Activated CD8-positive, alpha-beta memory T cell treated with anti-CD3 and anti-CD28 coated beads, Interleukin-2, amount 50 U/mL, for 48 hours (primary cell): ENCODE data around the gene SHISA5.
"Not testable (repeated sequence)": the region's sequence is repeated elsewhere in the genome, so short reads cannot be mapped to it uniquely, and the experiment has no call there.

Source experiments
- DNase-seq: peaks from one replicate; pipeline ENCODE4 v3.0.0-alpha.2; 2020

The SHISA5 gene

DNA sequence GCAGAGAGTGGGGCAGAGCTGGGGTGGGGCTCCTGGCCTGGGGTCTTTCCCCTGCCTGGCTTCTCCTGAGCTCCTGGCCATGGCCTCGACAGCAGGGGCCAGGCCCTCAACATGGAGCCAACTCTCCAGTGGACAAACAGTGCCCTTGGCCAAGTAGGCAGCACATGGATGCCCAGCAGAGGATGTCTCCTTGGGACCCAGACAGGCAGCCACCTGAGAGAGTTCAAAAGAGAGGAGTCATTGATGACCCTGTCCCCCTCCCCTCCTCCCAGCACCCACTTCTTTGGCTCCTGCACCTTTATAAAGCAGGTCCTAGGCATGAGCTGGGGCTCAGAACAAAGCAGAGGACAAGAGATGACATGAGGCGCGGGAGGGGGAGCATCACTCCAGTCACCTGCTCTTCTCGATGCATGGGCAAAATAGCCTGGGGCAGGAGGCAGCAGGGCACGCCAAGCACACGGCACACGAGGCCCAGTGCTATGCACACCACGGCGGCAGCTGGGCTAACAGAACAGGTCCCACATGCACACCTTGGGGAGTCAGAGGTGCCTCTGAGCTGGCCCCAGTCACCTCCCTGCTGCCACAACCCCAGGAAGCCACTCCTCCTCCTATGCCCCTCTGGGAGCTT is 27.4 kb downstream of the SHISA5 start:
- no peak for DNase-seq

DNA sequence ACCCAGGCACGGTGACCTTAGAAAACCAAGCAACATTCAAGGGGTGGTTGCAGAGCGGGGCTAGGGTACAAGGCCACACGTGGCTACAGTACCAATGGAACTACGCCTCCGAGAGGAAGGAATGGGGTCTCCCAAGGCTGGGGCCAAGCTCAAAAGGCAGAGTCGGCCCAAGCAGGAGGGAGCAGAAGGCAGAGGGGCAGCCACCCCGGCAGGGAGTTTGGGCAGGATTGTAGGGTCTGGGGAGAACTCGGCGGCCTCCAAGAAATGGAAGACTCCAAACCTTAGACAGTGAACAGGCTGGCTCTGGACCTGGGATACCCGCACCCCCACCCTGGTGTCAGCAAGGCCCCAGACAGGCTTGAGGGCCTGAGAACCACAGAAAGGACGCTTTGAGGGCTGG is 28.8 kb downstream of the SHISA5 start:
- DNase-seq = no peak

DNA sequence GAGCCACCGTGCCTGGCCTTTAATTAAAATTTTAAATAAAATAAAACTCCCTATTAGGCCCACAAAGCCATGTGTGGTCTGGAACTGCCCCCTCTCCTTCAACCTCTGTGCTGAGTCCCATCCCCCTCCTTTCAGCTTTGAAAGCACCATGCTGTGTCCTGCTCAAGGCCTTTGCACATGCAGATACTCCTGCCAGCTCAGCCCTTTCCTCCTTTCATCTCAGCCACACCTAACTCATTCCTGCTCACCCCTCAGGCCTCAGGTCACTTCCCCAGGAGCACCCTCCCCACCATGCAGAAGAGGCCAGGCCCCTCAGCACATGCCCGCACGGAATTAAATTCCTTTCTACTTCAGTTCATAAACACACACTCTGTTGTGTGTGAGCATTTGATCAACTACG is 29.4 kb downstream of the SHISA5 start:
- DNase-seq = no peak

DNA sequence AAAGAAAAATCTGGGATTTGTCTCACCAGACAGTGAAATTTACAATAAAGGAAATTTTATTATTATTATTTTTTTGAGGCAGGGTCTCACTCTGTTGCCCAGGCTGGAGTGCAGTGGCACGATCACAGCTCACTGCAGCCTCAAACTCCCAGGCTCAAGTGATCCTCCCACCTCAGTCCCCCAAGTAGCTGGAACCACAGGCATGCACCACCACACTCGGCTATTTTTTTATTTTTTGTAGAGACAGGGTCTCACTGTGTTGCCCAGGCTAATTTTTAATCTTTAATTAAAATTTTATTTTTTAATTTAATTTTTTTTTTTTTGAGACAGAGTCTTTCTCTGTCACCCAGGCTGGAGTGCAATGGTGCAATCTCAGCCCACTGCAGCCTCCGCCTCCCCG is 29.9 kb downstream of the SHISA5 start:
- not testable (repeated sequence) for DNase-seq

DNA sequence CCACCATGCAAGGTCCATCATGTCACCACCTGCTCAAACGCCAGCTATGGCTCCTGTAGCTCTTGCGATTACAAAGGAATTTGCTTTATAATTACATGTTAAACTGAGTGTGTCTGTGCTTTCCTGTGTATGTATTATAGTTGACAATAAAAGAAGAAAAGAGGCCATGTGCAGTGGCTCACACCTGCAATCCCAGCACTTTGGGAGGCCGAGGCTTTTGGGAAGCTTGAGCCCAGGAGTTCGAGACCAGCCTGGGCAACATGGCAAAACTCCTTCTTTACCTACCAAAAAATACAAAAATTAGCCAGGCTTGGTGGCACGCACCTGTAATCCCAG is 30.4 kb downstream of the SHISA5 start:
- no peak for DNase-seq

DNA sequence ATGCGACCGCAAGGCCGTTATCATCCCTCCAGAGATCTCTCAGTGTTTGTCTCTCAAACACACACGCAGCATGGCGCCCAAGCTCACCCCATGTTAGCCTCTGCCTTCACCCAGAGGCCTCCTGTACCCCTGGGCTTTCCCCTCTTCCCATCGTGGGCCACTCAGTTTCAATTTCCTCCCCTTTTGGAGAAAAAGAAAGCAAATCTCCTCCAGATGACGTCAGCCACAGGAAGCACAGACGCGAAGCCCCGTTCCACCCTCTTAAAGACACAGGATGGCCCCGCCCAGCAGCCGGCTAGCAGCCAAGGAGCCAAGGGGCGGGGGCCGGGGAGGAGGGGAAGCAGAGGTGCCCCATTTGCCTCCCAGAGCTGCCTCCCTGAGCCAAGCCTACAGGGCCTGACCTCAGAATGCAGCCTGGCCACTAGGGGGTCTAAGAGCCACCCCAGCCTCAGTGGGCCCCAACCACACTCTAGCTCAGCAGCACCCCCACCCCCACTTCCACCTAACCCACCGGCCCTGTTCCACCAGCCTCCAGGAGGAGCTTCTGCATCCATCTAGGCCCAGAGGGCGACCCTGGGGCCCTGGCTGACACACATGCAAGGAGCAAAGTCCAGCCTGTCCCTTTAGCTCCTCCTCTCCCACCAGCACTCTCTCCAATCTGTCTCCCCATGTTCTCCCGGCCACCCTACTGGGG is 30.9 kb downstream of the SHISA5 start:
- peak; percentile 92 for DNase-seq

DNA sequence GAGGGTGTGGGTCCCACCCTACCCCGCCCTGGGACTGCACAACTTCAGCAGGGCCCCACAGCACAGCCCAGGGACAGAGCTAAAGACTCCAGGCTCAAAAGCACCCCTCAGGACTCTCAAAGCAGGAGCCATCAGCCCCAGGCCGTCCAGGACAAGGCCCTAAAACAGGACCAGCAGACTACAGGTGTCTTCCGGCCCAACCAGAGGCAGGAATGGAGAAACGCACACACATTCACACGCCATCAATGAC is 31.4 kb downstream of the SHISA5 start:
- DNase-seq = no peak

DNA sequence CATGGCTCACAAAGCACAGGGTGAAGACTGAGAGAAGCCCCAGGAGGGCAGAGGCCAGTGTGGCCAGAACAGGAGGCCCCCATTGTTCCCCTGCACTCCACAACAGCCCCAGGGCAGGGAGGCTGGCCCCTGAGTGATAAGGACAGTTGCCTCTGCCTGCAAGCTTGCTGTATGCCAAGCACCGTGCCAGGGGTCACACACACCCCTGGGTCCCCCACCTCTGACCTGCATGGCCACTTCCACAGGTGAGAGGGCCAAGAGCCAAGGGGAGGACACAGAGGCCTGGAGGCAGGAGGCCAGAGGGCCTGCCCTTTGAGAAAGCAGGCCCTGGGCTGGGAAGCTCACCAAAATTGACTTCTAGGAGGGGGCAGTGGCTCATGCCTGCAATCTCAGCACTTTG is 33.7 kb downstream of the SHISA5 start:
- DNase-seq = no peak

DNA sequence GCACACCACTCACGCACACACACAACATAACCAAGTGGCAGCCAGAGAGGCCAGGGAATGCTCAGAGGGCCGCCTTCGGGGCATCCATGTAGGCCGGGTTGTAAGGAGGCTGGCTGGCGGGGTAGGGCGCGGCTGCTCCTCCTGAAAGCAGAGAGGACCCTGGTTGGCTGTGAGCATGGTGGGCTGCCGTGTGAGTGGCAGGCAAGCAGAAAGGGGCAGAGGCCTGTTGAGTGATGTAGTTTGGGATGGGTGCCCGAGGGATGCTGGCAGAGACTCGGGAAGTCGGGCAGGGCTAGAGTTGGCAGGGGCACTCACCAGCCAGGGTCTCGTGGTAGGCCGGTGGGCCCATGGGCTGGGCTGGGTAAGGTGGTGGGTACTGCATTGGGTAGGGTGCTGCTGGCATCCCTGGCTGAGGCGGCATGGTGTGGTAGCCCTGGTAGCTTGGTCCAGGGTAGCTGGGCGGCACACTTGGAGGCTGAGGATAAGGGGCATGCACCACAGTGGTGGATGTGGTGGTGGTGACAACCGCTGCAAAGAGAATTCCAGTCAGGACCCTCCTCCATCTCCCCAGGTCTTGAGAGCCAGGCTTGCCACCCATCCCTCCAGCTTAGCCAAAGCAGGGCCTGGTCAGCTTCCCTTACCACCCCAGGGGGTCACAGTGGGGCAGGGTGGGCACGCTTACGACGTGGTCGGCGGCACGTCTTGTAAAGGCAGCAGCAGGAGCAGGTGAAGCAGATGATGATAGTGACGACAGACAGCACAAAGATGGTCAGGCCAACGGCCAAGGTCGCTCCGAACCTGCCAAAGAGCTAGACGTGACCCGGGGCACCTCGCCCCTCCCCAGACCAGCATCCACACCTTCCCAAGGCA is 34.7 kb downstream of the SHISA5 start:
- no peak for DNase-seq

DNA sequence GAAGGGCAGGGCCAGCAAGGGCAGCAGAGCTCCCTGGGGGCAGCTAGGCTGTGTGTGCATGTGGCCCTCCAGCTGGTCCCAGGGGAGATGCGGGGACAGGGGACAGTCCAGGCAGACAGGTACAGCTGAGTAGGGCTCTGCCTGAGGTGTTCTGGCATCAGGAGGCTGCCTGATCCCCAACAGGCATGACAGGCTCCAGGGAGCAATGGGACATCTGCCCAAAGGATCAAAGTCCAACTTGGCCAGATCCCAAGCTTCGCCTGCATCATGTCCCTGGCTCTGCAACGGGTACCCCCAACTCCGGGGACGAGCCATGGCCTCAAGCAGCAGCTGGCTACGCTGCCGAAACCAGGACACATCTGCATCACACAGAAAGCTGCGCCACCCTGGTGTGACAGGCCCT is 35.6 kb downstream of the SHISA5 start:
- DNase-seq = no peak

DNA sequence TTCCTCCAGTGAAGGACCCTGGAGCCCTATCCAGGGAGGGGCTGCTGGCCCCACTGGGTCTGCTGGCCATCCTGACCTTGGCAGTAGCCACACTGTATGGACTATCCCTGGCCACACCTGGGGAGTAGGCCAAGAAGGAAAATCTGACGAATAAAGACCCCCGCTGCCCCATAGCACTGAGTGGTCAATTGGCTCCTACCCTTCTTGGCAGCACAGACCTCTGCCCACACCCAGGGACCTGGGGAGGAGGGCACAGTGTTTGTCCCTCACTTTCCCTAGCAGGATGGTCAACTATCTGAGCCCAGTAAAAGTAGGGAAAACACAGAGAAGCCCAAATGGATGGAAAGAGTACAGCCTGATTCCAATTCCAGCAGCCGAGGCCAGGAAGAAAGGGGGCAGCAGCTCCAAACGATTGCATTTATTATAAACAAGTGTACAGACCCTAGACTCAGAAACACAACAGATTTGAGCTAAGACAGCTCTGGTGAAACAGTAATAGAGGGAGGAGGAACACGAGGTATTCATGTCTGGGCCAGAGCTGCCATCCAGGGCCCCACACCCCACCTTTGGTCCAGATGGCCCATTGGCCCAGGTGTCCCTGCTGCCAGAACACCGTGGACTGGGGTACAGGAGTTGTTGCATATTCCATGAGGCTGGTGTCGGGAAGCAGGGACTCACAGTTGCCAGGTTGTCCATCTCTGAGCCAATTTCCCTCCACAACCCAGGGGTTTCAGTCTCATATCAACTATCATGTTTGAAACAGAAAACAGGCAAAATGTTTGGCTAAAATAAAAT is 36.3 kb downstream of the SHISA5 start:
- no peak for DNase-seq

DNA sequence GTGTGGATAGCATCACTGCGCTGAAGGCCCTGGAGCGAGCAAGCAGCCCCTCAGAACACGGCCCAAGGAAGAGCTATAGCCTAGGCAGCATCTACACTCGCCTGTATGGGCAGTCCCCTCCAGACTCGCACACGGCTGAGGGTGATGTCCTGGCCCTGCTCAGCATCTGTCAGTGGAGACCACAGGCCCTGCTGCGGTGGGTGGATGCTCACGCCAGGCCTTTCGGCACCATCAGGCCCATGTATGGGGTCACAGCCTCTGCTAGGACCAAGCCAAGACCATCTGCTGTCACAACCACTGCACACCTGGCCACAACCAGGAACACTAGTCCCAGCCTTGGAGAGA is 36.9 kb downstream of the SHISA5 start:
- DNase-seq = no peak

DNA sequence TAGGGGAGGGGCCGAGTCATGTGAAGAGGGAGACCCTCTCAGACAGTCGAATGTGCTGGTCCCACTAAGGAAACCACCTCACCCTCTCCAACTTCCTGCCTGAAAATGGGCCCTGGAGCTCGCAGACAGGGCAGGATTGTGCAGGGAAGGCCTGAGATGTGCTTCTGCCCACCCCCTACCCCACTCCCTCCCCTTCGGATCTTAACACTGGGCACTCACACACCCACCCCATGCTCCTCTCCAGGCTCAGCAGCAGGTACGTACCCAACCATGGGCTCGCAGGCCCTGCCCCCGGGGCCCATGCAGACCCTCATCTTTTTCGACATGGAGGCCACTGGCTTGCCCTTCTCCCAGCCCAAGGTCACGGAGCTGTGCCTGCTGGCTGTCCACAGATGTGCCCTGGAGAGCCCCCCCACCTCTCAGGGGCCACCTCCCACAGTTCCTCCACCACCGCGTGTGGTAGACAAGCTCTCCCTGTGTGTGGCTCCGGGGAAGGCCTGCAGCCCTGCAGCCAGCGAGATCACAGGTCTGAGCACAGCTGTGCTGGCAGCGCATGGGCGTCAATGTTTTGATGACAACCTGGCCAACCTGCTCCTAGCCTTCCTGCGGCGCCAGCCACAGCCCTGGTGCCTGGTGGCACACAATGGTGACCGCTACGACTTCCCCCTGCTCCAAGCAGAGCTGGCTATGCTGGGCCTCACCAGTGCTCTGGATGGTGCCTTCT is 37.4 kb downstream of the SHISA5 start:
- DNase-seq = no peak

DNA sequence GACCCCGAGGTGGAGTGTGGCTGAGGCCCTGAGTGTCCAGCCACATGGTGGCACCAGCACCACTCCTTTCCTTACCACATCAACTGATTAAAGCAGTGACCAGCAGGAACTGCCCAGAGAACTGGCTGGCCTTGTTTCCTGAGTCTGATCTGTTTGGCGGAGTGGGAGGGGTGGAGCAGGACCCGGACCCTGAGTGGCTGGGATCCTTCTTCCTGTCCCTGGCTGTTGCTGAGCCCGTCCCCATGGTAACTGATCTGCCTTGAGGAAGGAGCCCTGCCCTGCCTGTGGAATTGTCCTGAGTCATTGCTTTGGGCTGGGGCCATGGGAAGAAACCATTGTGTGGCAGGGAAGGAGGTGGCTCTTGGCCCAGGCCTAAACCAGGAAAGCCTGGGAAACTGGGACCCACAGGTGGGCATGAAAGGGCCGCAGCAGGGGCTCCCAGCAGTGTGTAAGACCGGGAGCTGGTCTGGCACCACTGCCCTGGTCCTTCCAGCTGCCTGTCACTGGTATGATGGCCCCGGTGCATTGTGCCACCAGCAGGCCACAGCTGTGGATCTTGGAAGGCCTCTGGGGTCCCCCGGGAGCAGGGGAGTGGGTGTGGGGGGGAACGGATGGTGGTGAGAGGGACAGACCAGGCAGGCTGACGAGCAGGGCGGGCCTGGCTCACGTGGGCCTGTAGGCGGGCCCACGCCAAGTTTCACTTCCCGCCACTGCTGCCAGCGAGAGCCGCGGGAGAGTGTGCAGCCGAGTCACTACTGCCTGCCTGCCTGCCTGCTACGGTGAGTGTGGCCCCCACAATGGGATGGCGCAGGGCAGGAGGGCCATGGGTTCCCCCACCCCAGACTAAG is 38.2 kb downstream of the SHISA5 start:
- DNase-seq = peak; percentile 89

DNA sequence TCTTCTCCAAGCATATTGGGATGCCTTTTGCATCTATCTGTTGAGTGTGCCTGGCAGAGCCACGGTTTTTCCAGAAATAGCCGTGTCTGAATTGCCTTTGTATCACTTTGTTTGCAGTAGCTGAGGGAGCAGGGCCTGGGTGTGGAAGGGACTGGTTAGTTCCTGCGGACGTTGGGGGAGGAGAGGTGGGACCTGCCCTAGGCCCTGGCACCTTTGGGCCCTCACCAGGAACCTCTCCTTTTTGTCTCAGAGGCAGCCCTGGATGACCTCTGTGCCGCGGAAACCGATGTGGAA is 38.8 kb downstream of the SHISA5 start:
- DNase-seq = no peak

DNA sequence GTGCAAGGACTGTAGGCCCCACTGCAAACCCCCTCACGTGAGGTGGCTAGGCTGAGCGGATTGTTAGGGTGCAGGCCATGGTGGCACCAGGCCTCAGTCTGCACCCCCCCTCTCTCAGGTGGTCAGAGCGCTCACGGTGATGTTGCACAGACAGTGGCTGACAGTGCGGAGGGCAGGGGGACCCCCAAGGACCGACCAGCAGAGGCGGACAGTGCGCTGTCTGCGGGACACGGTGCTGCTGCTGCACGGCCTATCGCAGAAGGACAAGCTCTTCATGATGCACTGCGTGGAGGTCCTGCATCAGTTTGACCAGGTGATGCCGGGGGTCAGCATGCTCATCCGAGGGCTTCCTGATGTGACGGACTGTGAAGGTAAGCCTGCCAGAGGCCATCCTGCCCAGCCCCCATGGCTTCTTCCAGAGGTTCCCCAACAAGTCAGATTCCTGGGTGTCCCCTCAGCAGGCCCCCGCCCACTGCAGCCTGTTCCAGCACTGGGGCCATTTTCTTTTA is 39.2 kb downstream of the SHISA5 start:
- no peak for DNase-seq

DNA sequence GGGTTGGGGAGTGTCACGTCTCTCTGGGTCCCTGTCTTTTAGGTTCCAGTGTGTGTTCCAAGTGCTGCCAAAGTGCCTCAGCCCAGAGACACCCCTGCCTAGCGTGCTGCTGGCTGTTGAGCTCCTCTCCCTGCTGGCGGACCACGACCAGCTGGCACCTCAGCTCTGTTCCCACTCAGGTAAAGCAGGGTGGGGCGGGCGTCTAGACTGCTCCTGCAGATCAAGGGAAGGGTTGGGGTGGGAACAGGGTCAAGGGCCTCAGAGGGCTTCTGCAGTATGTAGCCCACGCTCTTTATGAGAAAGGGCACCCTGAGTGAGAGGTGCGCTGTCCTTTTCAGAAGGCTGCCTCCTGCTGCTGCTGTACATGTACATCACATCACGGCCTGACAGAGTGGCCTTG is 40.3 kb downstream of the SHISA5 start:
- no peak for DNase-seq

DNA sequence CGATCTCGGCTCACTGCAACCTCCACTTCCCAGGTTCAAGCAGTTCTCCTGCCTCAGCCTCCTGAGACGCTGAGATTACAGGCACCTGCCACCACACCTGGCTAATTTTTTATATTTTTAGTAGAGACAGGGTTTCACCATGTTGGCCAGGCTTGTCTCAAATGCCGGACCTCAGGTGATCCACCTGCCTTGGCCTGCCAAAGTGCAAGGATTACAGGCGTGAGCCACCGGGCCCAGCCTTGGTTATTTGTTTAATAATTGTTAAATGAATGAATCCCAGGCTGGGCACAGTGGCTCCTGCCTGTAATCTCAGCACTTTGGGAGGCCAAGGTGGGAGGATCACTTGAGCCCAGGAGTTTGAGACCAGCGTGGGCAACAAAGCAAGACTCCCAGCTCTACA is 42.2 kb downstream of the SHISA5 start:
- not testable (repeated sequence) for DNase-seq

DNA sequence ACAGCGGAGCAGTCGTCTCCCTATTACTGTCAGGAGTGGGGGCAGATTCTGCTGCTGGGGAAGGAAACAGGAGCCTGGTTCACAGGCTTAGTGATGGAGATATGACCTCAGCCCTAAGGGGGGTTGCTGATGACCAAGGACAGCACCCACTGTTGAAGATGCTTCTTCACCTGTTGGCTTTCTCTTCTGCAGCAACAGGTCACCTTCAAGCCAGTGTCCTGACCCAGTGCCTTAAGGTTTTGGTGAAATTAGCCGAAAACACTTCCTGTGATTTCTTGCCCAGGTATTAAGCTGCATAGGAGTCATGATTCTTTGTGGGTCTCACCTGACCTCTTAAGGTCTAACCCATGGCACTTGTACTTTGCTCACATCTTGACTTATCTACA is 43.5 kb downstream of the SHISA5 start:
- DNase-seq = no peak

DNA sequence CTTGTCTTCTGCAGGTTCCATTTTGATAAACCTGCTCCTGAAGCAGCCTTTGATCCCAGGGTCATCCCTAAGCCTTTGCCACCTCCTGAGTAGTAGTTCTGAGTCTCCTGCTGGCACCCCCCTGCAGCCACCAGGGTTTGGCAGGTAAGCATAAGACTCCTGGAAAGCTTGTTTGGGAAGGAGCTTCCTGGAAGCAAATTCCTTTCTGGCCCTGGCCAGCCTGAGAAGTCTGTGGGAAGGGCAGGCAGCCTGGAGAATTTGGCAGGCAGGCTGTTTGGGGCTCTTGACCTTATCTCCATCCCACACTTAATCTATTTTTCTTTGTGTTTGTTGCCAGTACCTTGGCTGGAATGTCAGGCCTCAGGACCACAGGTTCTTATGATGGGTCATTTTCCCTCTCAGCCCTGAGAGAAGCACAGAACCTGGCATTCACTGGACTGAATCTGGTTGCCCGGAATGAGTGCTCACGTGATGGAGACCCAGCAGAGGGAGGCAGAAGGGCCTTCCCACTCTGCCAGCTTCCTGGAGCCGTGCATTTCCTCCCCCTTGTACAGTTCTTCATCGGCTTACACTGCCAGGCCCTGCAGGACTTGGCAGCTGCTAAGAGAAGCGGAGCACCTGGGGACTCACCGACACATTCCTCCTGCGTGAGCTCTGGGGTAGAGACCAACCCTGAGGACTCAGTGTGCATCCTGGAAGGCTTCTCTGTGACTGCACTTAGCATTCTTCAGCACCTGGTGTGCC is 44.0 kb downstream of the SHISA5 start:
- DNase-seq = no peak

DNA sequence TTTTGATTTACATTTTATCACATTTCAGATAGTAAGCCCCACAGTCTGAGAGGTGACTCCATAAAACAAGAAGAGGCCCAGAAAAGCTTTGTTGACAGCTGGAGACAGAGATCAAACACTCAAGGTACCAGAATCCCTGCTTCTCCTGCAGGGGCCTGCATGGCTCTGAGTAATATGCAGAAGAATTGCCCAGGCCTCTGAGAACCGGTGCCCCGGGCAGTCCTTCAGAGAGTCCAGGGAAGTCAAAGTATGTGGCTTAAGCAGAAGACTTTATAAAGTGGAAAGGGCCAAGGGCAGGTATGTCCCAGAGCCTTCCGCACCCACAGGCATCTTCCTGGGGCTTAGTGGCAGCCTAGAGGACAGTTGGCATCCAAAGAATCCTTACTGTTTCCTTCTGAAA is 44.6 kb downstream of the SHISA5 start:
- DNase-seq = no peak
